ENCODE data around the gene SUSD1.

GRCh38 chr9:112168197-112168596 lies 6.9 kb downstream of the SUSD1 start:
- TF ChIP-seq CTCF (IDR thresholded peaks at IDR 0.05) (no peak), EZH2 (IDR thresholded peaks at IDR 0.05; ENCODE audit: borderline replicate concordance, insufficient read depth, low read depth, low read length, poor library complexity, severe bottlenecking) (no peak)

All from B cell (primary cell).